ENCODE data around the gene ARPC1B.

DNA sequence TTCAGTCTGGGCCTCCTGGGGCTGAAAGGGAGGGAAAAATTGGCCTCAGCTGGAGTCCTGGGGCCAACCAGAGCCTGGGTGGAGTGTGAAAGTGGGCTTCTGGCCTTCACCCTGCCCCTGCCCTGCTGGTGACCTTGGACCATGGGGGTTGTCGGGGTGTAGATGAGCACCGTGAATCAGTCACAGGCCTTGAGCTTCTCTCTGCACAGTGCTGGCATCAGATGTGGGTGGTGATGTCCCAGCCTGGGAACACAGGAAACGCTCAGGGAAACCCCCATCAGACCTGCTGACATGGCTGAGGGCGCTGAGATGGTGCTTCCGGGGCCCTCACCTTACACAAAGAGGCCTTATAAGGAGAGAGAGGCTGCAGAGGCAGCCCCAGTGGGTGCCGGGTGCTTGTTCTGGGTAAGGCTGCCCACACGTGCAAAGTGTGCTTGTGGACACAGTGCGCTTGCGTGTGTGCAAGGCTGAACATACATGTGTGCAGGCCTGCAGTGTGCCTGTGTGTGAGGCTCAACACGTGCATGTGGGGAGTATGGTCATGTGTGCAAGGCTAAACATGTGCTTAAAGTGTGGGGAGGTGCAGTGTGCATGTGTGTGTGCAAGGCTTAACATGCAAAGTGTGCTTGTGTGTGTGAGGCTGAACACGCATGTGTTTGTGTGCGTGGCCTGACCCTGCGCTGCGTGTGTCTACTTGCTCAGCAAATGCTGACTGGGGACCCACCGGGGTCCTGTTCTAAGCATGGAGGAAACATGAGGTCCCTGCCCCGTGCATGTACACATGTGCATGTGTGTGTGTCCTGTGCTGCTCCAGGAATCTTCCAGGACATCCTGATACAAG is 6.5 kb downstream of the ARPC1B start:
- TF ChIP-seq POLR2AphosphoS5 (IDR thresholded peaks at IDR 0.05; ENCODE audit: borderline replicate concordance, low read depth, low read length) (no peak), EZH2 (IDR thresholded peaks at IDR 0.05) (no peak)
